ENCODE results near the gene TNNT3.

TNNT3 gene

GRCh38 chr11:1909524-1909923, 10.0 kb upstream of the TNNT3 start:
- no peak for ATAC-seq

GRCh38 chr11:1912289-1912878, 7.1 kb upstream of the TNNT3 start:
- ATAC-seq, result no peak
- TF ChIP-seq CSRNP3 (CRISPR knock-in tag; IDR thresholded peaks at IDR 0.05) (no peak), BACH2 (CRISPR knock-in tag; IDR thresholded peaks at IDR 0.05; ENCODE audit: borderline replicate concordance) (no peak), OSR1 (CRISPR knock-in tag; IDR thresholded peaks at IDR 0.05) (no peak), ZFP30 (CRISPR knock-in tag; IDR thresholded peaks at IDR 0.05) (no peak), PPARA (CRISPR knock-in tag; IDR thresholded peaks at IDR 0.05; ENCODE audit: borderline replicate concordance) (no peak), POU6F1 (CRISPR knock-in tag; IDR thresholded peaks at IDR 0.05; ENCODE audit: borderline replicate concordance, low read depth) (no peak), CSDC2 (CRISPR knock-in tag; IDR thresholded peaks at IDR 0.05) (no peak), ZFP3 (CRISPR knock-in tag; IDR thresholded peaks at IDR 0.05) (no peak), ZC3H10 (CRISPR knock-in tag; IDR thresholded peaks at IDR 0.05) (no peak), ZNF8 (CRISPR knock-in tag; IDR thresholded peaks at IDR 0.05) (no peak), ZNF70 (CRISPR knock-in tag; IDR thresholded peaks at IDR 0.05) (no peak), PATZ1 (CRISPR knock-in tag; IDR thresholded peaks at IDR 0.05; ENCODE audit: borderline replicate concordance) (no peak)

More at GRCh38 chr11:1909524-1909923, 10.0 kb upstream of the TNNT3 start:
- TF ChIP-seq TCF4 (CRISPR knock-in tag; IDR thresholded peaks at IDR 0.05; ENCODE audit: borderline replicate concordance) (no peak), TSHZ2 (CRISPR knock-in tag; IDR thresholded peaks at IDR 0.05) (no peak), POU6F1 (CRISPR knock-in tag; IDR thresholded peaks at IDR 0.05; ENCODE audit: borderline replicate concordance, low read depth) (no peak), CSDC2 (CRISPR knock-in tag; IDR thresholded peaks at IDR 0.05) (no peak), TOX (CRISPR knock-in tag; IDR thresholded peaks at IDR 0.05; ENCODE audit: borderline replicate concordance) (no peak), SNAI2 (CRISPR knock-in tag; IDR thresholded peaks at IDR 0.05) (no peak), ZC3H10 (CRISPR knock-in tag; IDR thresholded peaks at IDR 0.05) (no peak), BACH2 (CRISPR knock-in tag; IDR thresholded peaks at IDR 0.05; ENCODE audit: borderline replicate concordance) (no peak), ZNF70 (CRISPR knock-in tag; IDR thresholded peaks at IDR 0.05) (no peak), OSR1 (CRISPR knock-in tag; IDR thresholded peaks at IDR 0.05) (no peak), GLIS3 (CRISPR knock-in tag; IDR thresholded peaks at IDR 0.05) (no peak), ZFP30 (CRISPR knock-in tag; IDR thresholded peaks at IDR 0.05) (no peak), ZNF565 (CRISPR knock-in tag; conservative IDR thresholded peaks at IDR 0.05; ENCODE audit: low read depth) (no peak), ESRRG (CRISPR knock-in tag; IDR thresholded peaks at IDR 0.05) (no peak), ZFP3 (CRISPR knock-in tag; IDR thresholded peaks at IDR 0.05) (no peak), PPARA (CRISPR knock-in tag; IDR thresholded peaks at IDR 0.05; ENCODE audit: borderline replicate concordance) (no peak), PATZ1 (CRISPR knock-in tag; IDR thresholded peaks at IDR 0.05; ENCODE audit: borderline replicate concordance) (no peak)

All from SK-N-SH treated with all-trans-retinoic acid at 6 μM for 48 hours (cell line).